MCF 10A (cell line): ENCODE measurements around the gene SH2D4B. TPM values are rescaled to one million over a fixed set of nuclear protein-coding genes. Genes with fewer than 3 reads are reported as not detected.

Experiments used
- BruUV-seq: library from RNA; stranded (reverse); fragments of 400-500 nt; replicated peaks from 2 replicates; lab custom pipeline; 2021; lab: Mats Ljungman, UMichigan
- CTCF ChIA-PET: fragments of 300-600 bp; sonication (Branson Sonifier 250); formaldehyde crosslinking; extraction: SDS; loops from one replicate; lab custom pipeline; 2021; ENCODE audit warnings: antibody characterized with exemption, inconsistent platforms; lab: Yijun Ruan, JAX
- POLR2A ChIA-PET: fragments of 300-600, 350-650 bp; sonication (Branson Sonifier 250); formaldehyde crosslinking; extraction: SDS; loops from one replicate; lab custom pipeline; 2020; ENCODE audit warnings: antibody characterized with exemption, inconsistent platforms; lab: Yijun Ruan, JAX
- DNase-seq: peaks from one replicate; pipeline ENCODE4 v3.0.0-alpha.2; 2018; ENCODE audit not compliant: unreplicated experiment
- H3K27ac Mint-ChIP-seq: one replicate; pipeline ENCODE4 v1.8.0; 2022; ENCODE audit warnings: mild to moderate bottlenecking, low read depth, mixed read lengths; ENCODE audit not compliant: unreplicated experiment
- H3K27me3 Mint-ChIP-seq: one replicate; pipeline ENCODE4 v1.8.0; 2022; ENCODE audit warnings: mixed read lengths; ENCODE audit not compliant: insufficient read depth, unreplicated experiment
- H3K36me3 Mint-ChIP-seq: one replicate; pipeline ENCODE4 v1.8.0; 2022; ENCODE audit warnings: mild to moderate bottlenecking, moderate library complexity, mixed read lengths; ENCODE audit not compliant: insufficient read depth, unreplicated experiment
- H3K4me1 Mint-ChIP-seq: one replicate; pipeline ENCODE4 v1.8.0; 2022; ENCODE audit warnings: mixed read lengths; ENCODE audit not compliant: insufficient read depth, unreplicated experiment
- H3K4me3 Mint-ChIP-seq: one replicate; pipeline ENCODE4 v1.8.0; 2022; ENCODE audit warnings: mild to moderate bottlenecking, moderate library complexity, mixed read lengths; ENCODE audit not compliant: unreplicated experiment
- H3K9me3 Mint-ChIP-seq: one replicate; pipeline ENCODE4 v1.8.0; 2022; ENCODE audit warnings: mixed read lengths; ENCODE audit not compliant: unreplicated experiment
- intact Hi-C: fragments of 100-400 bp; cut with micrococcal nuclease; formaldehyde crosslinking; loops from 2 replicates; pipeline ENCODE4 v1.14.1; 2022
- total RNA-seq: library from RNA; stranded (reverse); gene quantifications from 2 replicates; pipeline ENCODE4 v1.2.3, GENCODE V29; 2022
- TF ChIP-seq, protein P1 (sequence below): fragments of 200-600 bp; IDR thresholded peaks from one replicate; pipeline ENCODE4 v1.8.0; 2022; ENCODE audit warnings: antibody characterized with exemption, mild to moderate bottlenecking; ENCODE audit not compliant: unreplicated experiment

SH2D4B gene
- total RNA-seq, 1 experiment from 2014 or later = not detected

DNA sequence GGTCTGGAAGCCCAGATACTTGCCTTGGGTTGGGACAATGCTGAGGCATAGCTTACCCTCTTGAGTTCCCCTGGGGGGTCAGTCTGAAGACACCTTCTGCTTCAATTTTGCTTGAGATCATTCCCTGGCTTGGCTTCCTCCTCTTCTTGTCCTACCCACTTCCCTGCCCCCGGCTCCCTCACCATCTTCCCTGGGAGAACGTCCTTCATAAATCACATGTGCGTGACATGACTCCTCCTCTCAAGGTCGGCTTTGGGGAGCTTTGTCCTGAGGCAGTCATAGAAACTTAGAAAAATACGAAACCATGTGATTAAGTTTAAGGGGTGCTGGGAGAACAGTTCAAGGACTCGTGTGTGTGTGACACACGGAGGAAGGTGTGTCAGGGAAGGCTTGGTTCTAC is 122.6 kb downstream of the SH2D4B start:
- DNase-seq = no peak
- intact Hi-C loops = loop anchor here (5.0 to 10.0 kb wide), 2 partner anchors 123 to 355 kb away; partner anchors contain the start of gene SH2D4B
- Mint-ChIP-seq H3K9me3 (no peaks in the 10 kb centered on the region), H3K36me3 (no peaks in the 10 kb centered on the region), H3K27ac (no peak overlapping the region), H3K4me1 (no peaks in the 10 kb centered on the region), H3K27me3 (no peaks in the 10 kb centered on the region), H3K4me3 (no peak overlapping the region)
- CTCF ChIA-PET = interaction anchor here (0.6 to 6.3 kb wide), 8 partner anchors 11 to 359 kb away, joined by 3 to 127 read pairs (median 38); no protein-coding TSS in a partner anchor
- BruUV-seq = no TSS peak
- POLR2A ChIA-PET = no interaction called here
- TF ChIP-seq, protein P1, sequence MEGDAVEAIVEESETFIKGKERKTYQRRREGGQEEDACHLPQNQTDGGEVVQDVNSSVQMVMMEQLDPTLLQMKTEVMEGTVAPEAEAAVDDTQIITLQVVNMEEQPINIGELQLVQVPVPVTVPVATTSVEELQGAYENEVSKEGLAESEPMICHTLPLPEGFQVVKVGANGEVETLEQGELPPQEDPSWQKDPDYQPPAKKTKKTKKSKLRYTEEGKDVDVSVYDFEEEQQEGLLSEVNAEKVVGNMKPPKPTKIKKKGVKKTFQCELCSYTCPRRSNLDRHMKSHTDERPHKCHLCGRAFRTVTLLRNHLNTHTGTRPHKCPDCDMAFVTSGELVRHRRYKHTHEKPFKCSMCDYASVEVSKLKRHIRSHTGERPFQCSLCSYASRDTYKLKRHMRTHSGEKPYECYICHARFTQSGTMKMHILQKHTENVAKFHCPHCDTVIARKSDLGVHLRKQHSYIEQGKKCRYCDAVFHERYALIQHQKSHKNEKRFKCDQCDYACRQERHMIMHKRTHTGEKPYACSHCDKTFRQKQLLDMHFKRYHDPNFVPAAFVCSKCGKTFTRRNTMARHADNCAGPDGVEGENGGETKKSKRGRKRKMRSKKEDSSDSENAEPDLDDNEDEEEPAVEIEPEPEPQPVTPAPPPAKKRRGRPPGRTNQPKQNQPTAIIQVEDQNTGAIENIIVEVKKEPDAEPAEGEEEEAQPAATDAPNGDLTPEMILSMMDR = no peak

DNA sequence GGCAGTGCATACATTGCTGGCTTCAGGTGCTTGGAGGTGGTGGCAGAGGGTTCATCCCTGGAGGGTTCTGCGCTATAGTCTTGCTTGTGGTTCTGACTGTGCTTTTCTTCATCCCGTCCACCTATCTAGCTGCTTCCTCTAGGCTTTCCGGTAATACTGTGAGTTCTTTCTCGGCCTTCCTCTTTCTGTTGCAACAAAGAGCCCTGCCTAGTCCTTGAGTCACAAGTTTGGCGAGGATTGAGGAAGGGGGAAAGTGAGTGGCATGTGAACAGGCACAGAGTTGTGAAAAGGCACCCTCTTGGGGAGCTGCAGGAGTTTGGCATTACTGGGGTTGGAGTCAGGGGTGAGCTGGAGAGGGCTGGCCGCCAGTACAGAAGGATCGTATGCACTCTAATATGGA is 123.0 kb downstream of the SH2D4B start:
- no peaks in the 10 kb centered on the region for H3K9me3 Mint-ChIP-seq
- H3K4me3 Mint-ChIP-seq = no peak overlapping the region
- no peak overlapping the region for H3K27ac Mint-ChIP-seq
- H3K27me3 Mint-ChIP-seq = peaks cover under 1% of the 10 kb centered on the region
- POLR2A ChIA-PET = no interaction called here
- TF ChIP-seq, protein P1 = no peak
- H3K36me3 Mint-ChIP-seq = no peaks in the 10 kb centered on the region
- no peak for DNase-seq
- CTCF ChIA-PET = interaction anchor here (0.5 to 6.3 kb wide), 13 partner anchors 11 to 1152 kb away, joined by 3 to 127 read pairs (median 26); no protein-coding TSS in a partner anchor
- BruUV-seq = no TSS peak
- no peaks in the 10 kb centered on the region for H3K4me1 Mint-ChIP-seq
- intact Hi-C loops = loop anchor here (5.0 to 10.0 kb wide), 2 partner anchors 123 to 354 kb away; partner anchors contain the start of gene SH2D4B

DNA sequence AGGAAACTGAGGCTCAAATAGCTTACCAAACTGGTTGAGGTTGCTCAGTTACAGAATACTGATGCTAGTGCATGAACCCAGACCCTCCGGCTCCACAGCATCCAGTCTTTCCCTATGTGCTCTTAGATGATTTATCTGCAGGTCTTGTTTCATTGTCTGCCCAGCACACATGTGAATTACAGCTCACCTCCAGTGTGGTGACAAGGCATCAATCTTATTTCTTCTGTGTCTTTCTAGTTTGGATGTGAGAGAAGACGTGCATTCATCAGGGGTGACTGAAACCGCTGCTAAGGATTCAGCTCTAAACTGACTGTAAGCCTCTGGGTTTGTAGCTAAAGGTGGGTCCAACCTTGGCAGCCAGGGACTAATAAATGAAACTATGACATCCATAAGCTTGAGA is 123.8 kb downstream of the SH2D4B start:
- Mint-ChIP-seq H3K4me3 (no peak overlapping the region), H3K4me1 (no peaks in the 10 kb centered on the region), H3K9me3 (no peaks in the 10 kb centered on the region), H3K27ac (no peak overlapping the region), H3K36me3 (no peaks in the 10 kb centered on the region), H3K27me3 (peaks cover 8% of the 10 kb centered on the region)
- ChIA-PET POLR2A (interaction anchor here (0.6 to 0.8 kb wide), 2 partner anchors 231 to 596 kb away, joined by 3 to 5 read pairs; no protein-coding TSS in a partner anchor), CTCF (interaction anchor here (0.5 to 6.3 kb wide), 37 partner anchors 10 to 1468 kb away, joined by 3 to 127 read pairs (median 6); no protein-coding TSS in a partner anchor)
- TF ChIP-seq, protein P1 = no peak
- intact Hi-C loops = loop anchor here (5.0 to 10.0 kb wide), 2 partner anchors 124 to 353 kb away; partner anchors contain the start of gene SH2D4B
- BruUV-seq = no TSS peak
- DNase-seq = no peak

DNA sequence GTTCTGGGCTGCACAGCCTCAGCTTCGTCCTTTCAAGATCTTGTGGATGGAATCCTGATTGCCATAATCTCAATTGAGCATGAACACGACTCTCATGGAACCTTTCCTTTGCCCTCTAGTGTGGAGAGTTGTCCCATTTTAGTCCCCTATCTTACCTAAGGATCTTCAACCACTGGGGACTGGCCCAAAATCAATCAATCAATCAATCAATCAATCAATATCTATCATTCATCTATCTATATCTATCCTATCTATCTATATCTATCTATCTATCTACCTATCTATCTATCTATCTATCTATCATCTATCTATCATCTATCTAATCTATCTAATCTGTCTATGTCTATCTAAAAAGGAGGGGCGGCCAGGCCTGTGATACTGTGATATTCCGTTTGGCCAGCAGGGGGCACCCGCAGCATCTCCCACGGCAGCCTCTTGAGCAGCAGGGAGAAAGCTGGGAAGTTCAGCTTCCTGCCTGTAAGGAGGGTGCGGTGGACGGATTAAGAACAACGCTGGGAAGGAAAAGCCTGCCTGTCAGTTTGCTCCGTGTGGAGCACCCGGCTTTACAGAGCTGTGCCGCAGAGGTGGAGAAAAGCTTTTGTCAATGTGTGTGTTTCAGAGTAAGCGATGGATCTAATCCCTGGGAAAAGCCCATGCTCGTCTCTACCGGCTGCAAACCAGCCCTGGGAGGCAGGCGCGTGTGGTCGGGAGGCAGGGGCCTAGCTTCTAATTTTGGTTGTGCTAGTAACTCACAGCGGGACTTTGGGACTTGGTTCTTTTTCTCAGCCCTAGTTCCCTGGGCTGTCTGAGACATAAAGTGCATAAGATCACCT is 124.9 kb downstream of the SH2D4B start:
- peak; percentile 74 for DNase-seq
- Mint-ChIP-seq H3K27me3 (peaks cover 18% of the 10 kb centered on the region), H3K27ac (no peak overlapping the region), H3K4me1 (no peaks in the 10 kb centered on the region), H3K9me3 (no peaks in the 10 kb centered on the region), H3K36me3 (no peaks in the 10 kb centered on the region), H3K4me3 (no peak overlapping the region)
- CTCF ChIA-PET = interaction anchor here (0.5 to 6.3 kb wide), 76 partner anchors 9 to 1972 kb away, joined by 3 to 127 read pairs (median 3); no protein-coding TSS in a partner anchor
- POLR2A ChIA-PET = interaction anchor here (0.9 kb wide), 1 partner anchor 9 kb away, joined by 3 read pairs; no protein-coding TSS in a partner anchor
- BruUV-seq = no TSS peak
- TF ChIP-seq, protein P1 = peak; percentile 81
- intact Hi-C loops = loop anchor here (1.0 to 10.0 kb wide), 4 partner anchors 125 to 352 kb away; partner anchors contain the start of gene SH2D4B
